DOHH2 (cell line): Measurements from ENCODE around the gene PEX1.

Experiments used
- H3F3A ChIP-seq: fragments of 200-600 bp; sonication (generic), shearing (Covaris generic); 2 replicates; pipeline ENCODE4 v1.6.0; 2016; ENCODE audit warnings: antibody characterized with exemption, mild to moderate bottlenecking; ENCODE audit not compliant: control insufficient read depth, insufficient read depth
- H3K27ac ChIP-seq: fragments of 200-600 bp; sonication (generic); 2 replicates; pipeline ENCODE4 v1.5.1; 2014; ENCODE audit warnings: low read depth, mild to moderate bottlenecking, low read length, moderate library complexity
- H3K27me3 ChIP-seq: fragments of 200-600 bp; sonication (generic); 2 replicates; pipeline ENCODE4 v1.6.1; 2014; ENCODE audit warnings: mild to moderate bottlenecking, low read length, mixed read lengths; ENCODE audit not compliant: control insufficient read depth
- H3K36me3 ChIP-seq: fragments of 200-600 bp; sonication (generic); 2 replicates; pipeline ENCODE4 v1.6.1; 2014; ENCODE audit warnings: mild to moderate bottlenecking, low read length, moderate library complexity, mixed read lengths; ENCODE audit not compliant: control insufficient read depth
- H3K4me1 ChIP-seq: fragments of 200-600 bp; sonication (generic); 2 replicates; pipeline ENCODE4 v1.6.1; 2014; ENCODE audit warnings: mild to moderate bottlenecking, low read length, mixed read lengths; ENCODE audit not compliant: control insufficient read depth
- H3K4me2 ChIP-seq: fragments of 200-600 bp; sonication (generic); 2 replicates; pipeline ENCODE4 v1.6.0; 2014; ENCODE audit warnings: mild to moderate bottlenecking, low read length, moderate library complexity
- H3K4me3 ChIP-seq: fragments of 200-600 bp; sonication (generic); 2 replicates; pipeline ENCODE4 v1.5.1; 2014; ENCODE audit warnings: mild to moderate bottlenecking, low read length, mixed read lengths
- H3K79me2 ChIP-seq: fragments of 200-600 bp; sonication (generic); 2 replicates; pipeline ENCODE4 v1.6.1; 2014; ENCODE audit warnings: mild to moderate bottlenecking, low read length, mixed read lengths; ENCODE audit not compliant: control insufficient read depth
- H3K9me2 ChIP-seq: fragments of 200-600 bp; sonication (generic); replicated peaks from 2 replicates; pipeline ENCODE4 v1.6.1; 2014; ENCODE audit warnings: mild to moderate bottlenecking, low read length, mixed read lengths; ENCODE audit not compliant: control insufficient read depth
- H3K9me3 ChIP-seq: fragments of 200-600 bp; sonication (generic); 2 replicates; pipeline ENCODE4 v1.6.1; 2014; ENCODE audit warnings: antibody characterized with exemption, low read length, mixed read lengths; ENCODE audit not compliant: control insufficient read depth, insufficient read depth
- H4K20me1 ChIP-seq: fragments of 200-600 bp; sonication (generic); 2 replicates; pipeline ENCODE4 v1.6.0; 2014; ENCODE audit warnings: low read depth, mild to moderate bottlenecking, antibody characterized with exemption, low read length, moderate library complexity; ENCODE audit not compliant: control insufficient read depth, insufficient read depth
- CTCF ChIP-seq: fragments of 200-600 bp; sonication (generic); IDR thresholded peaks from one replicate; pipeline ENCODE4 v1.5.1; 2014; ENCODE audit warnings: antibody characterized with exemption, mild to moderate bottlenecking, low read depth, low read length; ENCODE audit not compliant: poor library complexity, severe bottlenecking
- EZH2phosphoT487 ChIP-seq: fragments of 200-600 bp; sonication (generic); IDR thresholded peaks from 2 replicates; pipeline ENCODE4 v1.6.1; 2017; ENCODE audit warnings: borderline replicate concordance, mild to moderate bottlenecking, antibody characterized with exemption, low read length, moderate library complexity, mixed read lengths

The PEX1 gene

DNA sequence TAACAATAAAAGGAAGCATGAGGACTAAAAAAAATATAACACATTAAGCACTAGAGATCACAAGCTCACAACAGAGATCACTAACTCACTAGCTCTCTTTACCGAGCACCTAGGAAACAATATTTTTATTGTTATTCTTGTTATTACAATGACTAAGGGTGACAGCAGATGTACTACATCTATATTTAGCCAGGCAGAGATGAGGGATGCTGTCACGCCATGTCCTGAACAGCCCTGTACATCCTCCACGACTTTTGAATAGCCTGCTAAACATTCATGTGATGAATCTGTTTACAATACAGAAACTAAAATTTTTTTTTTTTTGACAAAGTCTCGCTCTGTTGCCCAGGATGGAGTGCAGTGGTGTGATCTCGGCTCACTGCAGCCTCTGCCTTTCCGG lies 39.1 kb upstream of the PEX1 start:
- Histone ChIP-seq H4K20me1 (no peaks in the 10 kb centered on the region), H3K27ac (no peak overlapping the region), H3K4me3 (no peak overlapping the region), H3K79me2 (no peaks in the 10 kb centered on the region), H3K4me2 (no peak overlapping the region), H3K36me3 (peaks cover 81% of the 10 kb centered on the region), H3F3A (peaks cover 8% of the 10 kb centered on the region), H3K9me2 (no peaks in the 10 kb centered on the region), H3K4me1 (no peaks in the 10 kb centered on the region), H3K9me3 (no peaks in the 10 kb centered on the region), H3K27me3 (no peaks in the 10 kb centered on the region)
- TF ChIP-seq EZH2phosphoT487 (no peak), CTCF (no peak)

- Histone ChIP-seq H3K4me3 (no peak overlapping the region), H3F3A (no peaks in the 10 kb centered on the region), H3K9me2 (no peaks in the 10 kb centered on the region), H3K36me3 (peaks cover 69% of the 10 kb centered on the region), H3K9me3 (no peaks in the 10 kb centered on the region), H3K27ac (no peak overlapping the region), H3K27me3 (no peaks in the 10 kb centered on the region), H3K79me2 (no peaks in the 10 kb centered on the region), H4K20me1 (no peaks in the 10 kb centered on the region), H3K4me2 (no peak overlapping the region), H3K4me1 (no peaks in the 10 kb centered on the region)
- TF ChIP-seq CTCF (no peak), EZH2phosphoT487 (no peak)
Measured at GRCh38 chr7:92563345-92563744, 35.0 kb upstream of the PEX1 start.

GRCh38 chr7:92560602-92561001 lies 32.3 kb upstream of the PEX1 start:
- TF ChIP-seq EZH2phosphoT487 (no peak), CTCF (no peak)
- Histone ChIP-seq H3K27ac (no peak overlapping the region), H3F3A (peaks cover 12% of the 10 kb centered on the region), H3K36me3 (peaks cover 50% of the 10 kb centered on the region), H3K4me3 (no peak overlapping the region), H3K4me2 (no peak overlapping the region), H3K27me3 (no peaks in the 10 kb centered on the region), H4K20me1 (no peaks in the 10 kb centered on the region), H3K79me2 (no peaks in the 10 kb centered on the region), H3K9me2 (no peaks in the 10 kb centered on the region), H3K4me1 (no peaks in the 10 kb centered on the region), H3K9me3 (no peaks in the 10 kb centered on the region)

GRCh38 chr7:92557808-92558362 lies 29.6 kb upstream of the PEX1 start:
- Histone ChIP-seq H3K4me2 (no peak overlapping the region), H4K20me1 (no peaks in the 10 kb centered on the region), H3K79me2 (no peaks in the 10 kb centered on the region), H3K27me3 (no peaks in the 10 kb centered on the region), H3F3A (peaks cover 12% of the 10 kb centered on the region), H3K36me3 (peaks cover 29% of the 10 kb centered on the region), H3K9me2 (no peaks in the 10 kb centered on the region), H3K4me1 (no peaks in the 10 kb centered on the region), H3K27ac (no peak overlapping the region), H3K4me3 (no peak overlapping the region), H3K9me3 (no peaks in the 10 kb centered on the region)
- TF ChIP-seq CTCF (no peak), EZH2phosphoT487 (no peak)
